H1 (cell line): Measurements from ENCODE around the gene MTARC2. TPM values are rescaled to one million over a fixed set of nuclear protein-coding genes. Genes with fewer than 3 reads are reported as not detected.

Source experiments
- BACH1 ChIP-seq: IDR thresholded peaks from 2 replicates; pipeline ENCODE4 v1.6.1; 2012; ENCODE audit warnings: low read length, improper control_type of control experiment
- CHD1 ChIP-seq: IDR thresholded peaks from 2 replicates; pipeline ENCODE4 v1.6.1; 2012; ENCODE audit warnings: low read depth, low read length, improper control_type of control experiment
- polyA plus RNA-seq, 7 experiments: library from polyadenylated mRNA; depleted of rRNA in 3 of 7; stranded (reverse) in 5 of 7; unstranded in 2 of 7; fragments of >200 nt in 5 of 7; fragments of 200-250 nt in 2 of 7; gene quantifications; 1 replicate in 5 of 7; 2 replicates in 1 of 7; 4 replicates in 1 of 7; pipeline versions ENCODE4 v1.2.1 to v1.2.3, GENCODE V29; 2011 to 2013; ENCODE audit warnings: missing spikeins in 2 of 7, mixed read lengths in 2 of 7
- total RNA-seq: library from RNA; stranded (reverse); fragmentation: NEBNext Ultra II Directional; extraction: Animal tissue kit (Norgen Biotek cat#: 25700); gene quantifications from 2 replicates; pipeline ENCODE4 v1.2.1, GENCODE V29; 2021
- TF ChIP-seq, protein P1 (sequence below): fragments of 300-600 bp; sonication (generic); IDR thresholded peaks from 2 replicates; pipeline ENCODE4 v1.7.1; 2012; ENCODE audit warnings: low read length, moderate library complexity, mild to moderate bottlenecking, inconsistent platforms; ENCODE audit not compliant: insufficient replicate concordance

Gene MTARC2
- total and polyA plus RNA-seq, 2 of the 8 experiments (the other 6 are each of a cell fraction or from before 2014, with no cell fraction given): 7.2 to 7.9 TPM

DNA sequence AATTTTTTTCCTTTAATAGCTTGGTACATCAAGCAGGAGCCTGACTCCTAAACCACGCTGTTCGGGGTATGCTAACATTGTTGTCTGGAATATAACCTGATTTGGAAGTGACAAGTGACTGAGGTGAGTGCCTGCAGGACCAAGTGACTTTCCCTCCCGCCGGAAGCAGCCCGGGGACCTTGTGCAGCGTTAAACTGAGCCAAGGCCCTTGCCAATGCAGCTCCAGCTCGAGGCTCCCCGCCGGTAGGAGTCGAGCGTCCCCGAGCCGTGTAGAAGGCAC is 37.9 kb downstream of the MTARC2 start (continued):
- TF ChIP-seq CHD1 (no peak), BACH1 (no peak)
- TF ChIP-seq, protein P1, sequence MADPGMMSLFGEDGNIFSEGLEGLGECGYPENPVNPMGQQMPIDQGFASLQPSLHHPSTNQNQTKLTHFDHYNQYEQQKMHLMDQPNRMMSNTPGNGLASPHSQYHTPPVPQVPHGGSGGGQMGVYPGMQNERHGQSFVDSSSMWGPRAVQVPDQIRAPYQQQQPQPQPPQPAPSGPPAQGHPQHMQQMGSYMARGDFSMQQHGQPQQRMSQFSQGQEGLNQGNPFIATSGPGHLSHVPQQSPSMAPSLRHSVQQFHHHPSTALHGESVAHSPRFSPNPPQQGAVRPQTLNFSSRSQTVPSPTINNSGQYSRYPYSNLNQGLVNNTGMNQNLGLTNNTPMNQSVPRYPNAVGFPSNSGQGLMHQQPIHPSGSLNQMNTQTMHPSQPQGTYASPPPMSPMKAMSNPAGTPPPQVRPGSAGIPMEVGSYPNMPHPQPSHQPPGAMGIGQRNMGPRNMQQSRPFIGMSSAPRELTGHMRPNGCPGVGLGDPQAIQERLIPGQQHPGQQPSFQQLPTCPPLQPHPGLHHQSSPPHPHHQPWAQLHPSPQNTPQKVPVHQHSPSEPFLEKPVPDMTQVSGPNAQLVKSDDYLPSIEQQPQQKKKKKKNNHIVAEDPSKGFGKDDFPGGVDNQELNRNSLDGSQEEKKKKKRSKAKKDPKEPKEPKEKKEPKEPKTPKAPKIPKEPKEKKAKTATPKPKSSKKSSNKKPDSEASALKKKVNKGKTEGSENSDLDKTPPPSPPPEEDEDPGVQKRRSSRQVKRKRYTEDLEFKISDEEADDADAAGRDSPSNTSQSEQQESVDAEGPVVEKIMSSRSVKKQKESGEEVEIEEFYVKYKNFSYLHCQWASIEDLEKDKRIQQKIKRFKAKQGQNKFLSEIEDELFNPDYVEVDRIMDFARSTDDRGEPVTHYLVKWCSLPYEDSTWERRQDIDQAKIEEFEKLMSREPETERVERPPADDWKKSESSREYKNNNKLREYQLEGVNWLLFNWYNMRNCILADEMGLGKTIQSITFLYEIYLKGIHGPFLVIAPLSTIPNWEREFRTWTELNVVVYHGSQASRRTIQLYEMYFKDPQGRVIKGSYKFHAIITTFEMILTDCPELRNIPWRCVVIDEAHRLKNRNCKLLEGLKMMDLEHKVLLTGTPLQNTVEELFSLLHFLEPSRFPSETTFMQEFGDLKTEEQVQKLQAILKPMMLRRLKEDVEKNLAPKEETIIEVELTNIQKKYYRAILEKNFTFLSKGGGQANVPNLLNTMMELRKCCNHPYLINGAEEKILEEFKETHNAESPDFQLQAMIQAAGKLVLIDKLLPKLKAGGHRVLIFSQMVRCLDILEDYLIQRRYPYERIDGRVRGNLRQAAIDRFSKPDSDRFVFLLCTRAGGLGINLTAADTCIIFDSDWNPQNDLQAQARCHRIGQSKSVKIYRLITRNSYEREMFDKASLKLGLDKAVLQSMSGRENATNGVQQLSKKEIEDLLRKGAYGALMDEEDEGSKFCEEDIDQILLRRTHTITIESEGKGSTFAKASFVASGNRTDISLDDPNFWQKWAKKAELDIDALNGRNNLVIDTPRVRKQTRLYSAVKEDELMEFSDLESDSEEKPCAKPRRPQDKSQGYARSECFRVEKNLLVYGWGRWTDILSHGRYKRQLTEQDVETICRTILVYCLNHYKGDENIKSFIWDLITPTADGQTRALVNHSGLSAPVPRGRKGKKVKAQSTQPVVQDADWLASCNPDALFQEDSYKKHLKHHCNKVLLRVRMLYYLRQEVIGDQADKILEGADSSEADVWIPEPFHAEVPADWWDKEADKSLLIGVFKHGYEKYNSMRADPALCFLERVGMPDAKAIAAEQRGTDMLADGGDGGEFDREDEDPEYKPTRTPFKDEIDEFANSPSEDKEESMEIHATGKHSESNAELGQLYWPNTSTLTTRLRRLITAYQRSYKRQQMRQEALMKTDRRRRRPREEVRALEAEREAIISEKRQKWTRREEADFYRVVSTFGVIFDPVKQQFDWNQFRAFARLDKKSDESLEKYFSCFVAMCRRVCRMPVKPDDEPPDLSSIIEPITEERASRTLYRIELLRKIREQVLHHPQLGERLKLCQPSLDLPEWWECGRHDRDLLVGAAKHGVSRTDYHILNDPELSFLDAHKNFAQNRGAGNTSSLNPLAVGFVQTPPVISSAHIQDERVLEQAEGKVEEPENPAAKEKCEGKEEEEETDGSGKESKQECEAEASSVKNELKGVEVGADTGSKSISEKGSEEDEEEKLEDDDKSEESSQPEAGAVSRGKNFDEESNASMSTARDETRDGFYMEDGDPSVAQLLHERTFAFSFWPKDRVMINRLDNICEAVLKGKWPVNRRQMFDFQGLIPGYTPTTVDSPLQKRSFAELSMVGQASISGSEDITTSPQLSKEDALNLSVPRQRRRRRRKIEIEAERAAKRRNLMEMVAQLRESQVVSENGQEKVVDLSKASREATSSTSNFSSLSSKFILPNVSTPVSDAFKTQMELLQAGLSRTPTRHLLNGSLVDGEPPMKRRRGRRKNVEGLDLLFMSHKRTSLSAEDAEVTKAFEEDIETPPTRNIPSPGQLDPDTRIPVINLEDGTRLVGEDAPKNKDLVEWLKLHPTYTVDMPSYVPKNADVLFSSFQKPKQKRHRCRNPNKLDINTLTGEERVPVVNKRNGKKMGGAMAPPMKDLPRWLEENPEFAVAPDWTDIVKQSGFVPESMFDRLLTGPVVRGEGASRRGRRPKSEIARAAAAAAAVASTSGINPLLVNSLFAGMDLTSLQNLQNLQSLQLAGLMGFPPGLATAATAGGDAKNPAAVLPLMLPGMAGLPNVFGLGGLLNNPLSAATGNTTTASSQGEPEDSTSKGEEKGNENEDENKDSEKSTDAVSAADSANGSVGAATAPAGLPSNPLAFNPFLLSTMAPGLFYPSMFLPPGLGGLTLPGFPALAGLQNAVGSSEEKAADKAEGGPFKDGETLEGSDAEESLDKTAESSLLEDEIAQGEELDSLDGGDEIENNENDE: no peak
